ENCODE results near the gene SIPA1L2.

DNA sequence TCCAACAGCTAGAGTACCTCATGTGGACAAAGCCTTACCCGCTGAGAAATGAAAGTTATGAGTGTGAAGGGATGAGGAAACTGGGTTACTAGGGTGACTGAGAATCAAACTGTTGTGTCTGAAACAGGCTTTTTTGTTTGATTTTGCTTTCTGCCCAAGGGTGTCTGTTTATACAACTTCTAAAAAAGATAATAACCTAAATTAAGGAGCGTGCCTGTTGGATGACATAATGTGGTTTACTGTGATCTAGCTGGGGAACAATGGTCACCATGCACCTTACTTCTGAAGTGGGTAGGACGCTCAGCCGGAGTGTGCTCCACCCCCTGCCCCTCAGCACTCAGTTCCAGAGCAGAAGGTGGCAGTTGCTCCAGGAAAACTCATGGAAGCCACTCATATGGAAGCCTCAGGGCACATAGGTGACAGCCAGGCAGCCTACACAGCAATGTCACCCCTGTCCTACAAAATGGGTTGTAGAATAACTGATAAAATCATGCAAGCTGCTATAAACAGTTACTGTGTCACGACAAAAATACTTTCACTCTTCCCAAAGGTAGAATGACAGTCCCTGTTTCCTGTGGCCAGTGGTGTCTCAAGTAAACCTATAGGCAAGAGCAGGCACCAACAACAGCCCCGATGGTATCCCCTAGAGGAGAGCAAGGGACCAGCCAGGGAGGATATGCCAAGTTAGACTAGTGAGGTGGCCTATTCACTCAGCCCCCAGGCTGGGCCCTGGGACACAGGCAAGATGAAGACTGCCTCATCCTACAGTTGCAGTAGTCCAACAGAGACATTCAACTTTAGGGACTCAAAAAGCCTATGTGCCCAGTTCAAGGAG is 29.3 kb downstream of the SIPA1L2 start:
- TF ChIP-seq, protein P1, sequence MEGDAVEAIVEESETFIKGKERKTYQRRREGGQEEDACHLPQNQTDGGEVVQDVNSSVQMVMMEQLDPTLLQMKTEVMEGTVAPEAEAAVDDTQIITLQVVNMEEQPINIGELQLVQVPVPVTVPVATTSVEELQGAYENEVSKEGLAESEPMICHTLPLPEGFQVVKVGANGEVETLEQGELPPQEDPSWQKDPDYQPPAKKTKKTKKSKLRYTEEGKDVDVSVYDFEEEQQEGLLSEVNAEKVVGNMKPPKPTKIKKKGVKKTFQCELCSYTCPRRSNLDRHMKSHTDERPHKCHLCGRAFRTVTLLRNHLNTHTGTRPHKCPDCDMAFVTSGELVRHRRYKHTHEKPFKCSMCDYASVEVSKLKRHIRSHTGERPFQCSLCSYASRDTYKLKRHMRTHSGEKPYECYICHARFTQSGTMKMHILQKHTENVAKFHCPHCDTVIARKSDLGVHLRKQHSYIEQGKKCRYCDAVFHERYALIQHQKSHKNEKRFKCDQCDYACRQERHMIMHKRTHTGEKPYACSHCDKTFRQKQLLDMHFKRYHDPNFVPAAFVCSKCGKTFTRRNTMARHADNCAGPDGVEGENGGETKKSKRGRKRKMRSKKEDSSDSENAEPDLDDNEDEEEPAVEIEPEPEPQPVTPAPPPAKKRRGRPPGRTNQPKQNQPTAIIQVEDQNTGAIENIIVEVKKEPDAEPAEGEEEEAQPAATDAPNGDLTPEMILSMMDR (IDR thresholded peaks at IDR 0.05 in 8 of 11, conservative IDR thresholded peaks at IDR 0.05 in 3 of 11) = no peak
- TF ChIP-seq POLR2AphosphoS5 (IDR thresholded peaks at IDR 0.05) = no peak

Data from spleen (tissue), 7 donors.